K562 (cell line): ENCODE measurements around the gene CCDC116. TPM values are rescaled to one million over a fixed set of nuclear protein-coding genes. Genes with fewer than 3 reads are reported as not detected.

Experiments
- BACH1 ChIP-seq: fragments of 200-800 bp; sonication (Bioruptor generic); IDR thresholded peaks from 2 replicates; pipeline ENCODE4 v1.6.1; 2016; ENCODE audit warnings: missing genetic modification characterization, missing compliant biosample characterization
- DMBX1 ChIP-seq: fragments of 250-450 bp; sonication (Bioruptor Pico); IDR thresholded peaks from 2 replicates; pipeline ENCODE4 v1.8.0; 2022; ENCODE audit warnings: inconsistent platforms, mild to moderate bottlenecking, moderate library complexity, borderline replicate concordance
- ETV6 ChIP-seq, 3 experiments: fragments of 150-350 bp in 1 of 3; sonication (generic) in 1 of 3; formaldehyde crosslinking in 1 of 3; IDR thresholded peaks; 2 replicates each; pipeline versions ENCODE4 v1.6.1 to v1.8.0; 2014 to 2022; ENCODE audit warnings: borderline replicate concordance in 2 of 3, low read depth in 2 of 3, antibody characterized with exemption in 1 of 3, low read length in 1 of 3, mild to moderate bottlenecking in 1 of 3, missing genetic modification reagents in 1 of 3
- HLTF ChIP-seq: fragments of 450-650 bp; IDR thresholded peaks from 2 replicates; pipeline ENCODE4 v1.6.1; 2016
- LEF1 ChIP-seq: fragments of 450-650 bp; IDR thresholded peaks from 2 replicates; pipeline ENCODE4 v1.6.1; 2016; ENCODE audit warnings: mild to moderate bottlenecking
- MLX ChIP-seq, 2 experiments: fragments of 450-650 bp in 1 of 2; sonication (generic) in 1 of 2; formaldehyde crosslinking; conservative IDR thresholded peaks; 2 replicates each; pipeline versions ENCODE4 v1.4.0 to v1.8.1; 2020 to 2022; ENCODE audit warnings: mild to moderate bottlenecking in 1 of 2, missing genetic modification reagents in 1 of 2
- NR4A1 ChIP-seq, 2 experiments: fragments of 250-450 bp in 1 of 2; fragments of 450-650 bp in 1 of 2; sonication (Bioruptor Pico) in 1 of 2; IDR thresholded peaks; 2 replicates each; pipeline versions ENCODE4 v1.4.0 to v1.6.1; 2016 to 2020; ENCODE audit warnings: mild to moderate bottlenecking in 2 of 2, missing compliant biosample characterization in 1 of 2, missing genetic modification characterization in 1 of 2, moderate library complexity in 1 of 2
- PML ChIP-seq: IDR thresholded peaks from 2 replicates; pipeline ENCODE4 v1.6.1; 2012; ENCODE audit warnings: low read length, inconsistent platforms
- POU5F1 ChIP-seq: fragments of 150-350 bp; IDR thresholded peaks from 2 replicates; pipeline ENCODE4 v1.6.1; 2014; ENCODE audit warnings: borderline replicate concordance, low read length, low read depth, mild to moderate bottlenecking; ENCODE audit not compliant: partially characterized antibody
- RB1 ChIP-seq: fragments of 450-650 bp; IDR thresholded peaks from 2 replicates; pipeline ENCODE4 v1.6.1; 2017; ENCODE audit warnings: low read depth, mild to moderate bottlenecking
- SMC3 ChIP-seq: conservative IDR thresholded peaks from 2 replicates; pipeline ENCODE4 v1.6.1; 2011; ENCODE audit warnings: low read depth, low read length, improper control_type of control experiment; ENCODE audit not compliant: insufficient read depth
- STAT6 ChIP-seq: sonication (generic); formaldehyde crosslinking; IDR thresholded peaks from 2 replicates; pipeline ENCODE4 v1.8.1; 2023; ENCODE audit warnings: mild to moderate bottlenecking, missing genetic modification reagents
- THAP12 ChIP-seq: fragments of 250-450 bp; sonication (Bioruptor Pico); IDR thresholded peaks from 2 replicates; pipeline ENCODE4 v1.9.0; 2021; ENCODE audit warnings: mild to moderate bottlenecking, inconsistent platforms
- ZBTB11 ChIP-seq, 3 experiments: fragments of 200-800 bp in 1 of 3; fragments of 250-450 bp in 1 of 3; fragments of 450-650 bp in 1 of 3; sonication (Bioruptor Pico) in 1 of 3; sonication (Bioruptor generic) in 1 of 3; formaldehyde crosslinking in 1 of 3; IDR thresholded peaks; 2 replicates each; pipeline versions ENCODE4 v1.6.1 to v1.8.0; 2016 to 2022; ENCODE audit warnings: mild to moderate bottlenecking in 2 of 3, missing genetic modification characterization in 2 of 3, missing compliant biosample characterization in 1 of 3, moderate library complexity in 1 of 3
- ZKSCAN1 ChIP-seq: fragments of 150-350 bp; IDR thresholded peaks from 2 replicates; pipeline ENCODE4 v1.6.1; 2016; ENCODE audit warnings: low read depth, low read length
- ZNF232 ChIP-seq: sonication (generic); formaldehyde crosslinking; IDR thresholded peaks from 2 replicates; pipeline ENCODE4 v1.8.0; 2022; ENCODE audit warnings: mild to moderate bottlenecking, missing genetic modification reagents
- polyA plus RNA-seq, 8 experiments: library from polyadenylated mRNA; depleted of rRNA in 4 of 8; stranded (reverse) in 5 of 8; unstranded in 3 of 8; fragments of >200 nt; fragmentation: Nextera tagmentation in 2 of 8; fragmentation: Illumina TruSeq in 1 of 8; extraction: Ambion mirVana in 2 of 8; extraction: Trizol in 1 of 8; gene quantifications; 2 replicates each; pipeline versions ENCODE4 v1.2.1 to v1.2.3, GENCODE V29; 2011 to 2014; ENCODE audit warnings: inconsistent platforms in 1 of 8, missing spikeins in 1 of 8
- total RNA-seq, 7 experiments: library from RNA; depleted of rRNA in 6 of 7; stranded (reverse); fragments of >200 nt in 6 of 7; fragmentation: Illumina TruSeq in 2 of 7; extraction: Trizol in 2 of 7; gene quantifications; 2 replicates each; pipeline versions ENCODE4 v1.2.1 to v1.2.3, GENCODE V29; 2011 to 2021; ENCODE audit warnings: low replicate concordance in 1 of 7

Gene CCDC116
- total and polyA plus RNA-seq, 9 of the 15 experiments (the other 6 are each of a cell fraction or from before 2014, with no cell fraction given) = 1.6 to 11.3 (median 4.7) TPM

GRCh38 chr22:21590809-21591641, 41.5 kb upstream of the CCDC116 start (continued):
- TF ChIP-seq RB1 (no peak), STAT6 (CRISPR knock-in tag) (peak; percentile 21), ZNF232 (no peak), THAP12 (CRISPR knock-in tag) (peak; percentile 9; the same call in 1 of the 2 replicates), ETV6 (IDR thresholded peaks at IDR 0.05; ENCODE audit: borderline replicate concordance in 1 of 2, low read depth in 2 of 2, low read length in 1 of 2) (no peak), ETV6 (CRISPR knock-in tag; IDR thresholded peaks at IDR 0.05; ENCODE audit: borderline replicate concordance) (no peak), LEF1 (no peak), ZKSCAN1 (no peak), BACH1 (tag) (no peak), ZBTB11 (CRISPR knock-in tag; IDR thresholded peaks at IDR 0.05) (peak in 1 of 3 experiments; percentile 34; a peak in 1 of 6 replicates), SMC3 (no peak), MLX (CRISPR knock-in tag; conservative IDR thresholded peaks at IDR 0.05) (peak; percentile 43 to 47; a peak in 1 of 4 replicates), NR4A1 (CRISPR knock-in tag; IDR thresholded peaks at IDR 0.05) (peak; percentile 87; the same call in 1 of the 2 replicates), NR4A1 (tag; IDR thresholded peaks at IDR 0.05) (no peak), DMBX1 (CRISPR knock-in tag) (no peak), POU5F1 (peak; percentile 5), HLTF (no peak), PML (0 out of 2 replicates have a peak, but pooled peaks have one; percentile 2)
